DND-41 (cell line): ENCODE results near the gene CERS6.

Experiments
- CTCF ChIP-seq: IDR thresholded peaks from 2 replicates; pipeline ENCODE4 v1.5.1; 2012; ENCODE audit warnings: borderline replicate concordance, low read length, moderate library complexity, mild to moderate bottlenecking; ENCODE audit not compliant: poor library complexity, severe bottlenecking; ENCODE audit errors: extremely low read depth
- EZH2 ChIP-seq: IDR thresholded peaks from 3 replicates; pipeline ENCODE4 v1.6.1; 2012; ENCODE audit warnings: borderline replicate concordance, low read depth, mild to moderate bottlenecking, moderate library complexity, low read length, inconsistent platforms; ENCODE audit not compliant: severe bottlenecking

GRCh38 chr2:168718622-168719021, 262.6 kb downstream of the CERS6 start:
- TF ChIP-seq CTCF (no peak), EZH2 (no peak)
